Heart left ventricle (tissue), 16 donors: ENCODE measurements around the gene DPYSL4. TPM values are rescaled to one million over a fixed set of nuclear protein-coding genes. Genes with fewer than 3 reads are reported as not detected.
A peak's percentile ranks its signal among the peaks of the same experiment; 100 is the strongest.

Experiments
- ATAC-seq, 4 donors: fragments of 200-7000 bp; cut with Tn5 transposase; one replicate each; pipeline ENCODE4 v1.9.1; 2020 to 2022; ENCODE audit warnings: moderate library complexity in 4 of 4, mild to moderate bottlenecking in 3 of 4, moderate number of reproducible peaks in 1 of 4
- DNase-seq, 5 donors: peaks; one replicate each; pipeline ENCODE4 v3.0.0-alpha.2; 2020
- H3K27ac ChIP-seq, 12 donors: fragments of 200-600 bp; sonication (generic) in 4 of 12; one replicate each; pipeline versions ENCODE4 v1.5.0 to v1.8.0; 2016 to 2022; ENCODE audit warnings: mild to moderate bottlenecking in 2 of 12
- H3K27me3 ChIP-seq, 9 donors: fragments of 200-600 bp; sonication (generic) in 2 of 9; one replicate each; pipeline versions ENCODE4 v1.5.1 to v1.8.0; 2016 to 2022; ENCODE audit warnings: mild to moderate bottlenecking in 3 of 9
- H3K36me3 ChIP-seq, 9 donors: fragments of 200-600 bp; sonication (generic) in 2 of 9; one replicate each; pipeline versions ENCODE4 v1.5.0 to v1.8.0; 2018 to 2022; ENCODE audit warnings: mild to moderate bottlenecking in 2 of 9
- H3K4me1 ChIP-seq, 12 donors: fragments of 200-600 bp; sonication (generic) in 4 of 12; one replicate each; pipeline versions ENCODE4 v1.5.0 to v1.8.0; 2016 to 2022; ENCODE audit warnings: mild to moderate bottlenecking in 3 of 12
- H3K4me3 ChIP-seq, 12 donors: fragments of 200-600 bp; sonication (generic) in 4 of 12; one replicate each; pipeline versions ENCODE4 v1.5.0 to v1.8.0; 2017 to 2022; ENCODE audit warnings: mild to moderate bottlenecking in 9 of 12, moderate library complexity in 4 of 12
- H3K9me3 ChIP-seq, 12 donors: fragments of 200-600 bp; sonication (generic) in 4 of 12; one replicate each; pipeline versions ENCODE4 v1.5.0 to v1.8.0; 2016 to 2022; ENCODE audit warnings: mild to moderate bottlenecking in 1 of 12
- POLR2A ChIP-seq, 2 donors: fragments of 450-650 bp; IDR thresholded peaks; one replicate each; pipeline ENCODE4 v1.6.1; 2017; ENCODE audit warnings: antibody characterized with exemption in 2 of 2, mild to moderate bottlenecking in 2 of 2, moderate library complexity in 2 of 2
- WGBS, 4 donors: extraction: QIAGEN DNeasy Blood & Tissue Kit in 2 of 4; methylation state at CpG; one replicate each; pipeline versions ENCODE4 v1.1.5 to v1.1.7; 2013 to 2018; 5-methylcytosine and 5-hydroxymethylcytosine counted together
- intact Hi-C, 10 donors: fragments of 100-400 bp; cut with DNase I; formaldehyde crosslinking; loops; one replicate each; pipeline versions ENCODE4 v1.11.1 to v1.14.2; 2022
- polyA plus RNA-seq, 2 donors: library from polyadenylated mRNA; stranded (reverse); fragments of 200-250 nt; gene quantifications; one replicate each; pipeline ENCODE4 v1.2.3, GENCODE V29; 2013
- total RNA-seq, 9 donors: library from RNA; depleted of rRNA in 2 of 9; stranded (reverse); fragments of >200 nt in 2 of 9; fragmentation: NEBNext Ultra II Directional in 3 of 9; extraction: Animal tissue kit (Norgen Biotek cat#: 25700) in 3 of 9; gene quantifications; one replicate each; pipeline versions ENCODE4 v1.1.0 to v1.2.4, GENCODE V29; 2016 to 2023
- TF ChIP-seq, protein P1 (sequence below), 12 donors: fragments of 200-600 bp; sonication (generic) in 4 of 12; IDR thresholded peaks; one replicate each; pipeline versions ENCODE4 v1.5.0 to v1.8.0; 2018 to 2022; ENCODE audit warnings: antibody characterized with exemption in 12 of 12, mild to moderate bottlenecking in 5 of 12
- donor health status: ischemic (EF 13 %, LVEDD 7.1; RV severe dilation, severe dysfunction).
- donor health status: healthy with polysubstance abuse.
- donor health status: DM: no; HTN: yes; CAD: no.
- donor health status: DM: no; HTN: no; CAD: no.
- donor health status: ischemic (EF 25% LVEDD 6.9; RV normal size, moderate dysfunction).
- donor health status: ischemic (EF 25% LVEDD 5.7; RV mildly dilated, moderate dysfunction).
- donor health status: healthy.
- donor health status: DM: yes; HTN: yes; CAD: no.
- donor health status: ischemic (EF 35%, LVEDD 5.7; RV mildly dilated, moderate dysfunction).
- donor health status: nonischemic (EF 11% LVEDD 7.7; RV severe dilation, severe dysfunction).
- donor health status: DM: yes; HTN: yes; CAD: no.
- donor health status: PGD.
- donor health status: ischemic (EF 29% LVEDD 5.4; RV normal size, mild dysfunction).
- donor health status: nonischemic (EF 23%, LVEDD 6.1; RV moderate dilation, normal function).

DPYSL4 gene
- total and polyA plus RNA-seq, 11 donors, result 4.0 to 127 (median 33.1) TPM

DNA sequence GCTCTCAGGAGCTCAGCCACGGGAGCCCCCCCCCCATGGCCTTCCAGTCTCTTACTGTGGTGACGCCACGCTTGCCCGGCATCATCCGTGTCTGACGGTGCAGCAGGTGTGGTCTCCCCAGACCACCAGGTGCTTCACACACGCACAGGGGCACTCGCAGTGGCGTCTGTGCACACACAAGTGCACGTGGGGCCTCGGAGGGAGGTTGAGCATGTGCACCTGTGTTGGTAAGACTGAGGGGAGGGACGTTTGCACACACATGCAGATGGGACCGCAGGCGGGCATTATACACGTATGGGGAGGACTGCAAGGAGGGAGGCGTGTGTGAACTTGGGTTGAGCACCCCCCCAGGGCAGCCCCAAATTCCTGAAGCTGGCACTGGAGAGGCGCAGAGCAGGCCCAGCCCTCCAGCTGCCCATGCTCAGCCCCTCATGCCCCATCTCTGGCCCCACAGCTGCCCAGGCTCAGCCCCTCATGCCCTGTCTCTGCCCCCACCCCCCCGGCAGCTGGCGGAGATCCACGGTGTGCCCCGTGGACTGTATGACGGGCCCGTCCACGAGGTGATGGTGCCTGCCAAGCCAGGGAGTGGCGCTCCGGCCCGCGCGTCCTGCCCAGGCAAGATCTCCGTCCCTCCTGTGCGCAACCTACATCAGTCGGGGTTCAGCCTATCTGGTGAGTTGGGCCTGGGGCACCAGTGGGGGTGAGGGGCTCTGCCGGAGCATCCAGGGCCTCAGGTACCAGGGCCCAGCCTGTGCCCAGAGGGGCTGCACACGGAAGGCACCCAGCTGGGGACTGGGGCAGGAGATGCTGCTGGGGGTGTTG lies 16.7 kb downstream of the DPYSL4 start:
- 78 to 91% (median 90%) methylated on average over 27 to 34 of the region's 34 CpGs for whole genome bisulfite sequencing, 4 donors
- intact Hi-C loops, result no loop called here
- Histone ChIP-seq H3K4me3 (no peak overlapping the region), H3K36me3 (peaks cover 0 to 8% (median 0%) of the 10 kb centered on the region in 9 donors), H3K9me3 (no peaks in the 10 kb centered on the region), H3K27me3 (no peaks in the 10 kb centered on the region), H3K4me1 (peaks cover 0 to 11% (median 0%) of the 10 kb centered on the region in 12 donors), H3K27ac (no peak overlapping the region)
- DNase-seq (peak in 3 of 5 donors; percentile 23 to 48 (median 26)), ATAC-seq (no peak)
- TF ChIP-seq, protein P1, sequence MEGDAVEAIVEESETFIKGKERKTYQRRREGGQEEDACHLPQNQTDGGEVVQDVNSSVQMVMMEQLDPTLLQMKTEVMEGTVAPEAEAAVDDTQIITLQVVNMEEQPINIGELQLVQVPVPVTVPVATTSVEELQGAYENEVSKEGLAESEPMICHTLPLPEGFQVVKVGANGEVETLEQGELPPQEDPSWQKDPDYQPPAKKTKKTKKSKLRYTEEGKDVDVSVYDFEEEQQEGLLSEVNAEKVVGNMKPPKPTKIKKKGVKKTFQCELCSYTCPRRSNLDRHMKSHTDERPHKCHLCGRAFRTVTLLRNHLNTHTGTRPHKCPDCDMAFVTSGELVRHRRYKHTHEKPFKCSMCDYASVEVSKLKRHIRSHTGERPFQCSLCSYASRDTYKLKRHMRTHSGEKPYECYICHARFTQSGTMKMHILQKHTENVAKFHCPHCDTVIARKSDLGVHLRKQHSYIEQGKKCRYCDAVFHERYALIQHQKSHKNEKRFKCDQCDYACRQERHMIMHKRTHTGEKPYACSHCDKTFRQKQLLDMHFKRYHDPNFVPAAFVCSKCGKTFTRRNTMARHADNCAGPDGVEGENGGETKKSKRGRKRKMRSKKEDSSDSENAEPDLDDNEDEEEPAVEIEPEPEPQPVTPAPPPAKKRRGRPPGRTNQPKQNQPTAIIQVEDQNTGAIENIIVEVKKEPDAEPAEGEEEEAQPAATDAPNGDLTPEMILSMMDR (IDR thresholded peaks at IDR 0.05), result no peak
- TF ChIP-seq POLR2A (IDR thresholded peaks at IDR 0.05), result no peak

DNA sequence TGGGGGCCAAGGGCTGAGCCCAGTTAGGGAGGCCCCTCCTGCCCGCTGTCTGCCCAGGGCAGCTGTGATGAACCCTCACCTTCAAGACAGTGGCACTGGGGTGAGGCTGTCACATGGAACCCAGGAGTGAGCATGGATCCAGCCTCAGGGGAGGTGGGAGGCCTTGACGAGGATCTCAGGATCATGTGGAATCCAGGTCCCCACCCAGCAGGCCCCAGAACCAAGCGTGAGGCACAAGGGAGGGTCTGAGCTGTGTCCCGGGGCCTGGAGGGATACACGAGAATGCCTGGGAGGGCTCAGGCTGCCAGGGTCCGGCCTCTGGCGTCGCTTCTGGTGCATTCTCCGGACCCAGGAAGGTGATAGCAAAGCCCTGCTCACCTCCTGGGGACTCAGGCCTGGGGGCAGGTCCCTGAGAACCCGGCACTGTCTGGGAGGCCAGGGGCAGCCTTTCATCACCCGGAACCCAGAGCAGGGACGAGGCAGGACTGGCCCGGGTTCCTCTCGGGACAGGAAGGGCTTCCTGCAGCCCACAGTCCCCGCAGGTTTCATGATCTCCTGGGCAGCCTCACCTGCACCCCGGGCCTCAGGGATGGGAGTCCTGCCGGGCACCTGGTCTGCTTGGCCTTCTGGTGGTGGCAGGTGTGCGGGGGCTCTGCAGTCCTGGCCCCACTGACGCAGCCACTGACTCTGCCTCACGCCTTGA lies 17.5 kb downstream of the DPYSL4 start:
- Histone ChIP-seq H3K4me1 (peaks cover 0 to 17% (median 1%) of the 10 kb centered on the region in 12 donors), H3K27ac (no peak overlapping the region), H3K9me3 (no peaks in the 10 kb centered on the region), H3K36me3 (peaks cover 0 to 8% (median 0%) of the 10 kb centered on the region in 9 donors), H3K4me3 (no peak overlapping the region), H3K27me3 (no peaks in the 10 kb centered on the region)
- 78 to 84% (median 82%) methylated on average over 10 to 20 of the region's 20 CpGs for WGBS, 4 donors
- intact Hi-C loops, result no loop called here
- ATAC-seq (no peak), DNase-seq (peak in 2 of 5 donors; percentile 19 to 57)
- TF ChIP-seq POLR2A (IDR thresholded peaks at IDR 0.05), result no peak
- TF ChIP-seq, protein P1 (IDR thresholded peaks at IDR 0.05), result no peak

DNA sequence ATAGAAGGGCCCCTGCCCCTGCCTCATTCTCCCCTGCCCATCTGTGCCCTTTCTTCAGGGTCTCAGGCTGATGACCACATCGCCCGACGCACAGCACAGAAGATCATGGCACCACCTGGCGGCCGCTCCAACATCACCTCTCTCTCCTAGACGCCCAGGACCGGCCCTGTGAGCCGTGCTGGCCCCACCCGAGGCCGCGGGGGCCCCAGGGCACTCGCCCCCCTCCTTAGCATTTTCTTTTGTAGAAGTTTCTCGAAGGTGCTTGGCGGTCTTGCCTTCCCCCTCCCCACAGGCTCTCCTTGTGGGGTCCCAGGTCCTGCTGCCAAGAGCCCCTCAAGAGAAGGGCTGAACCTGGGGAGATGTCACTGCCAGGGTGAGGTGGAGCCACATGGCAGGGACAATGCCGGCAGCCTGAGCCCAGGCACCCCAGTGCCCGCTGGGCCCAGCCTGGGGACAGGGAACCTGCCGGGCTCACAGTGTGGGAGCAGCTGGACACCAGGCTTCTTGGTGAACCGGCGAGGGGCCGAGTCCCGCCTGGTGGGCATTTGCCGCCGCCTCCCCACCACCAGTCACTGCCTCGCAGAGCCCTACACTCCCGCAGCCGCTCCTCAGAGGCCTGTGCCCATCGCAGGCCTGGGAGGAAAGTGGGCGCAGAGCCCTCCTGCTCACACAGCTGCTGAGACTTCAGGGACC lies 18.2 kb downstream of the DPYSL4 start:
- 85 to 88% (median 87%) methylated on average over 26 to 28 of the region's 28 CpGs for WGBS, 4 donors
- H3K36me3 ChIP-seq, result peaks cover 0 to 8% (median 0%) of the 10 kb centered on the region in 9 donors

More for the DNA sequence above, 18.2 kb downstream of the DPYSL4 start:
- intact Hi-C loops, result no loop called here
- ATAC-seq (no peak), DNase-seq (peak in 3 of 5 donors; percentile 21 to 52 (median 33))
- H3K27me3 ChIP-seq, result no peaks in the 10 kb centered on the region
- no peak overlapping the region for H3K4me3 ChIP-seq
- H3K4me1 ChIP-seq, result peaks cover 0 to 17% (median 1%) of the 10 kb centered on the region in 12 donors
- H3K27ac ChIP-seq, result no peak overlapping the region
- no peaks in the 10 kb centered on the region for H3K9me3 ChIP-seq
- TF ChIP-seq, protein P1 (IDR thresholded peaks at IDR 0.05), result no peak
- no peak for TF ChIP-seq POLR2A (IDR thresholded peaks at IDR 0.05)
